ENCODE results near the gene MLYCD. TPM values are rescaled to one million over a fixed set of nuclear protein-coding genes. Genes with fewer than 3 reads are reported as not detected.

MLYCD gene
- total and polyA plus RNA-seq, 2 donors (not counting 1 experiment from before 2014, with no cell fraction given): 2.3 to 17.1 TPM

DNA sequence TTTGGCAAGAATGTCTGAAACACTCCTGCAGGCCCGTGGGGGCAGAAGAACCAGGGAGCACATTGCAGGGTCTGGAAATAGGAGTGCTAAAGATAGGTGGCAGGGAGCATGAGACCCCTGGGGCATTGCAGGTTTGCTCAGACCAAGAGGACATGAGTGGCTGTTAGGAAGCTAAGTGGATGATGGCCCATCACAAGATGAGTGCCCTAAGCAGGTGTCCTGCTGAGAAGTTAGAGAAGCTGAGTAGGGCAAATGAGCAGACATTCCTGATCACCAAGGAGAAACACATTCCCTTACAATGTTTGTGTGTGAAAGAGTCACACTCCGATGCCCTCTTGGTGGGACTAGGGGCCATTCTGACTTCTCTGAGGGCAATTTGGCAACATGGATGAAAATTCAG is 9.9 kb downstream of the MLYCD start:
- Mint-ChIP-seq H3K9me3 (ENCODE audit: insufficient read depth) (no peaks in the 10 kb centered on the region), H3K27me3 (no peaks in the 10 kb centered on the region), H3K27ac (no peak overlapping the region), H3K4me3 (no peak overlapping the region), H3K4me1 (no peaks in the 10 kb centered on the region)
- TF ChIP-seq EZH2 (IDR thresholded peaks at IDR 0.05; ENCODE audit: borderline replicate concordance, insufficient read depth, low read depth, low read length, poor library complexity, severe bottlenecking) (no peak), CTCF (IDR thresholded peaks at IDR 0.05) (no peak)
- ChIA-PET POLR2A (no interaction called here), CTCF (no interaction called here)
- DNase-seq: no peak
- H4K20me1 ChIP-seq (ENCODE audit: control insufficient read depth, insufficient read depth, low read length, poor library complexity, severe bottlenecking): peaks cover 33% of the 10 kb centered on the region
- H3K9me3 ChIP-seq (ENCODE audit: control extremely low read depth in 1 of 3, control insufficient read depth in 2 of 3, insufficient read depth in 1 of 3, low read length in 2 of 3): peaks cover 0 to 3% (median 0%) of the 10 kb centered on the region in 3 donors
- H3K79me2 ChIP-seq (ENCODE audit: control insufficient read depth, insufficient read depth, low read length): peaks cover 21% of the 10 kb centered on the region
- H3K4me1 ChIP-seq (ENCODE audit: control insufficient read depth in 2 of 2, insufficient read depth in 2 of 2, low read length in 2 of 2): no peaks in the 10 kb centered on the region
- H3K4me2 ChIP-seq (replicated peaks; ENCODE audit: low read depth, low read length, poor library complexity, severe bottlenecking): no peak overlapping the region
- no peak for ATAC-seq (ENCODE audit: low read depth)
- 100% methylated on average over 2 of the region's 2 CpGs for WGBS (ENCODE audit: insufficient coverage)
- intact Hi-C loops (cut with micrococcal nuclease): no loop called here
- no peak overlapping the region for H2AFZ ChIP-seq (ENCODE audit: insufficient read depth, low read depth, low read length, poor library complexity, severe bottlenecking)
- no peak overlapping the region for H3K4me3 ChIP-seq (ENCODE audit: control extremely low read depth in 1 of 5, extremely low read depth in 1 of 5, insufficient read depth in 1 of 5, low read depth in 2 of 5, low read length in 4 of 5)
- peaks cover 0 to 39% of the 10 kb centered on the region in 2 experiments for H3K36me3 ChIP-seq (replicated peaks in 1 of 2; ENCODE audit: control extremely low read depth in 1 of 2, control insufficient read depth in 1 of 2, extremely low read depth in 1 of 2, insufficient read depth in 2 of 2, low read length in 1 of 2)
- no peak overlapping the region for H3K9ac ChIP-seq (ENCODE audit: low read length)
- H3K27ac ChIP-seq (ENCODE audit: low read length in 2 of 2): no peak overlapping the region
- no peaks in the 10 kb centered on the region for H3K27me3 ChIP-seq (replicated peaks in 1 of 4; ENCODE audit: control extremely low read depth in 1 of 4, control insufficient read depth in 3 of 4, insufficient read depth in 4 of 4, low read length in 3 of 4)

DNA sequence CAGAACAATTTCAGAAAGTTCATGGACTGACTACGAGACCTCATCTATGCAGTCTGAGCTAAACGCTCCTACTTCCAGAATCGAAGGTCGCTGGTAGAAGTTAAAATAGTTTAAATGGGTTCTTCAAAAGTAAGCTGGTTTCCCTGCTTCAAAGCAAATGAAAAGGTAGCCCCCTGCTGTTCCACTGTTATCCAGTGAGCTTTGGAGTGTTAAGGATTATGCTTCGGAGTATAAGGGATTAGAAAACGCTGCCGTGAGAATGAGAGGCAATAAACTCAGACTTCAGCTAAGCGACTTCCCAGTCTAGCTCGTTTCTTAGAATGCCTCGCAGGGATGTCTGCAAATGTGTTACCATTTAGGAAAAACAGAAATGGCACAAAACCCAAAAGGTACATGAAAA is 12.4 kb downstream of the MLYCD start:
- intact Hi-C loops (cut with micrococcal nuclease): no loop called here
- Histone ChIP-seq H2AFZ (ENCODE audit: insufficient read depth, low read depth, low read length, poor library complexity, severe bottlenecking) (no peak overlapping the region), H3K4me1 (ENCODE audit: control insufficient read depth in 2 of 2, insufficient read depth in 2 of 2, low read length in 2 of 2) (no peaks in the 10 kb centered on the region), H4K20me1 (ENCODE audit: control insufficient read depth, insufficient read depth, low read length, poor library complexity, severe bottlenecking) (peaks cover 15% of the 10 kb centered on the region), H3K9ac (ENCODE audit: low read length) (no peak overlapping the region), H3K4me2 (replicated peaks; ENCODE audit: low read depth, low read length, poor library complexity, severe bottlenecking) (no peak overlapping the region), H3K36me3 (replicated peaks in 1 of 2; ENCODE audit: control extremely low read depth in 1 of 2, control insufficient read depth in 1 of 2, extremely low read depth in 1 of 2, insufficient read depth in 2 of 2, low read length in 1 of 2) (peaks cover 0 to 56% of the 10 kb centered on the region in 2 experiments), H3K9me3 (ENCODE audit: control extremely low read depth in 1 of 3, control insufficient read depth in 2 of 3, insufficient read depth in 1 of 3, low read length in 2 of 3) (no peaks in the 10 kb centered on the region), H3K79me2 (ENCODE audit: control insufficient read depth, insufficient read depth, low read length) (peaks cover 7% of the 10 kb centered on the region), H3K4me3 (ENCODE audit: control extremely low read depth in 1 of 5, extremely low read depth in 1 of 5, insufficient read depth in 1 of 5, low read depth in 2 of 5, low read length in 4 of 5) (no peak overlapping the region), H3K27ac (ENCODE audit: low read length in 2 of 2) (no peak overlapping the region), H3K27me3 (replicated peaks in 1 of 4; ENCODE audit: control extremely low read depth in 1 of 4, control insufficient read depth in 3 of 4, insufficient read depth in 4 of 4, low read length in 3 of 4) (no peaks in the 10 kb centered on the region)
- ChIA-PET CTCF (interaction anchor here (0.7 to 1.3 kb wide), 3 partner anchors 10 to 85 kb away, joined by 3 to 5 read pairs (median 4); no protein-coding TSS in a partner anchor), POLR2A (no interaction called here)
- ATAC-seq (ENCODE audit: low read depth) (no peak), DNase-seq (no peak)
- 99% methylated on average over 8 of the region's 10 CpGs for WGBS (ENCODE audit: insufficient coverage)
- TF ChIP-seq EZH2 (IDR thresholded peaks at IDR 0.05; ENCODE audit: borderline replicate concordance, insufficient read depth, low read depth, low read length, poor library complexity, severe bottlenecking): no peak
- TF ChIP-seq CTCF (IDR thresholded peaks at IDR 0.05): no peak
- no peak overlapping the region for H3K4me3 Mint-ChIP-seq
- no peaks in the 10 kb centered on the region for H3K9me3 Mint-ChIP-seq (ENCODE audit: insufficient read depth)
- no peaks in the 10 kb centered on the region for H3K4me1 Mint-ChIP-seq
- H3K27ac Mint-ChIP-seq: no peak overlapping the region
- H3K27me3 Mint-ChIP-seq: no peaks in the 10 kb centered on the region

Data from B cell (primary cell).